B cell (primary cell): Measurements from ENCODE around the gene KRT6C. TPM values are rescaled to one million over a fixed set of nuclear protein-coding genes. Genes with fewer than 3 reads are reported as not detected.

Experiments
- ATAC-seq: fragments of 200-7000 bp; cut with Tn5 transposase; one replicate; pipeline ENCODE4 v1.10.0; 2021; ENCODE audit warnings: low read depth, mild to moderate bottlenecking, moderate number of reproducible peaks, moderate library complexity
- CTCF ChIA-PET: fragments of 350-600 bp; sonication (Branson Sonifier 250); formaldehyde crosslinking; loops from one replicate; lab custom pipeline; 2021; ENCODE audit warnings: antibody characterized with exemption, inconsistent platforms; lab: Charles Lee
- POLR2A ChIA-PET: fragments of 350-600 bp; sonication (Branson Sonifier 250); formaldehyde crosslinking; loops from one replicate; lab custom pipeline; 2021; ENCODE audit warnings: antibody characterized with exemption; lab: Charles Lee
- DNase-seq: peaks from one replicate; pipeline ENCODE4 v3.0.0; 2013
- H2AFZ ChIP-seq: 2 replicates; pipeline ENCODE4 v1.6.1; 2012; ENCODE audit warnings: mild to moderate bottlenecking, low read depth, low read length; ENCODE audit not compliant: insufficient read depth, poor library complexity, severe bottlenecking
- H3K27ac ChIP-seq, 2 donors: 1 replicate in 1 of 2; 2 replicates in 1 of 2; pipeline ENCODE4 v1.5.1; 2012 to 2013; ENCODE audit warnings: low read length in 2 of 2, mild to moderate bottlenecking in 2 of 2, moderate library complexity in 1 of 2
- H3K27me3 ChIP-seq, 4 experiments: fragments of 200-600 bp in 1 of 4; sonication (generic) in 1 of 4; replicated peaks in 1 of 4; 1 replicate in 2 of 4; 2 replicates in 2 of 4; pipeline versions ENCODE4 v1.6.1 to v1.7.0; 2013 to 2016; ENCODE audit warnings: low read length in 3 of 4, mild to moderate bottlenecking in 2 of 4, mixed read lengths in 1 of 4, moderate library complexity in 1 of 4; ENCODE audit not compliant: insufficient read depth in 4 of 4, control insufficient read depth in 3 of 4; ENCODE audit errors: control extremely low read depth in 1 of 4
- H3K36me3 ChIP-seq, 2 experiments: replicated peaks in 1 of 2; 1 replicate in 1 of 2; 2 replicates in 1 of 2; pipeline versions ENCODE4 v1.6.1 to v1.7.1; 2013; ENCODE audit warnings: low read length in 1 of 2; ENCODE audit not compliant: insufficient read depth in 2 of 2, control insufficient read depth in 1 of 2; ENCODE audit errors: control extremely low read depth in 1 of 2, extremely low read depth in 1 of 2
- H3K4me1 ChIP-seq, 2 donors: fragments of 200-600 bp in 1 of 2; sonication (generic) in 1 of 2; 1 replicate in 1 of 2; 2 replicates in 1 of 2; pipeline versions ENCODE4 v1.5.1 to v1.6.1; 2013 to 2017; ENCODE audit warnings: low read length in 2 of 2; ENCODE audit not compliant: control insufficient read depth in 2 of 2, insufficient read depth in 2 of 2
- H3K4me2 ChIP-seq: replicated peaks from 2 replicates; pipeline ENCODE3; 2012; ENCODE audit warnings: mild to moderate bottlenecking, low read depth, low read length; ENCODE audit not compliant: poor library complexity, severe bottlenecking
- H3K4me3 ChIP-seq, 5 experiments: fragments of 200-600 bp in 1 of 5; sonication (generic) in 1 of 5; 1 replicate in 3 of 5; 2 replicates in 2 of 5; pipeline versions ENCODE4 v1.5.1 to v1.7.0; 2011 to 2016; ENCODE audit warnings: low read length in 4 of 5, mild to moderate bottlenecking in 4 of 5, low read depth in 2 of 5, control low read depth in 1 of 5, moderate library complexity in 1 of 5; ENCODE audit not compliant: insufficient read depth in 1 of 5; ENCODE audit errors: control extremely low read depth in 1 of 5, extremely low read depth in 1 of 5
- H3K79me2 ChIP-seq: fragments of 200-600 bp; sonication (generic); one replicate; pipeline ENCODE4 v1.6.0; 2016; ENCODE audit warnings: low read length; ENCODE audit not compliant: control insufficient read depth, insufficient read depth
- H3K9ac ChIP-seq: fragments of 200-600 bp; sonication (generic); 2 replicates; pipeline ENCODE4 v1.6.1; 2017; ENCODE audit warnings: mild to moderate bottlenecking, low read length, moderate library complexity
- H3K9me3 ChIP-seq, 3 donors: one replicate each; pipeline versions ENCODE4 v1.6.1 to v1.7.1; 2013; ENCODE audit warnings: low read length in 2 of 3; ENCODE audit not compliant: control insufficient read depth in 2 of 3, insufficient read depth in 1 of 3; ENCODE audit errors: control extremely low read depth in 1 of 3
- H4K20me1 ChIP-seq: 2 replicates; pipeline ENCODE4 v1.6.0; 2012; ENCODE audit warnings: mild to moderate bottlenecking, low read length; ENCODE audit not compliant: insufficient read depth, control insufficient read depth, poor library complexity, severe bottlenecking
- H3K27ac Mint-ChIP-seq: one replicate; pipeline ENCODE4 v1.8.0; 2021; ENCODE audit warnings: mixed read lengths
- H3K27me3 Mint-ChIP-seq: one replicate; pipeline ENCODE4 v1.8.0; 2021; ENCODE audit warnings: mixed read lengths
- H3K4me1 Mint-ChIP-seq: one replicate; pipeline ENCODE4 v1.8.0; 2021; ENCODE audit warnings: mixed read lengths
- H3K4me3 Mint-ChIP-seq: one replicate; pipeline ENCODE4 v1.8.0; 2021; ENCODE audit warnings: mixed read lengths
- H3K9me3 Mint-ChIP-seq: one replicate; pipeline ENCODE4 v1.8.0; 2022; ENCODE audit warnings: mixed read lengths; ENCODE audit not compliant: insufficient read depth
- EZH2 ChIP-seq: IDR thresholded peaks from 2 replicates; pipeline ENCODE4 v1.6.1; 2012; ENCODE audit warnings: borderline replicate concordance, low read depth, mild to moderate bottlenecking, moderate library complexity, low read length; ENCODE audit not compliant: insufficient read depth, poor library complexity, severe bottlenecking
- WGBS: methylation state at CpG from one replicate; pipeline ENCODE4 v1.1.5; 2013; ENCODE audit warnings: missing lambda C conversion rate; ENCODE audit not compliant: insufficient coverage; 5-methylcytosine and 5-hydroxymethylcytosine counted together
- intact Hi-C: fragments of 100-400 bp; cut with micrococcal nuclease; formaldehyde crosslinking; loops from one replicate; pipeline ENCODE4 v1.10.0; 2022
- polyA plus RNA-seq: library from polyadenylated mRNA; depleted of rRNA; stranded (reverse); fragments of >200 nt; gene quantifications from 2 replicates; pipeline ENCODE4 v1.2.3, GENCODE V29; 2012
- total RNA-seq, 2 donors: library from RNA; stranded (reverse); fragments of 120-200 nt in 1 of 2; gene quantifications; 1 replicate in 1 of 2; 2 replicates in 1 of 2; pipeline versions ENCODE4 v1.2.3 to v1.2.4, GENCODE V29; 2013 to 2022
- TF ChIP-seq, protein P1 (sequence below): fragments of 200-600 bp; IDR thresholded peaks from one replicate; pipeline ENCODE4 v1.8.0; 2022; ENCODE audit warnings: antibody characterized with exemption, mild to moderate bottlenecking

The KRT6C gene
- total and polyA plus RNA-seq, 2 donors (not counting 1 experiment from before 2014, with no cell fraction given), result not detected

DNA sequence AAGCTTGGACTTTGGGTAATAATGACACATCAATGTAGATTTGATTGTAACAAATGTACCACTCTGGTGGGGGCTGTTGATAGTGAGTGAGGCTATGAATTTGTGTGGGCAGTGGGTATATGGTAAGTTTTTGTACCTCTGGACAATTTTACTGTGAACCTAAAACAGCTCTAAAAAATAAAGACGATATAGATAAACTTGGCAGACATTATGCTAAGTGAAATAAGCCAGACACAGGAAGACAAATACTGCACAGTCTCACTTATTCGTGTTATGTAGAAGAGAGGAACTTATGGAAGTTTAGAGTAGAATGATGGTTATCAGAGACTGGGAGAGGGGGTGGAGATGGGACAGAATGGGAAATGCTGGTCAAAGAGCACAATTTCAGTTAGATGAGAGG is 8.7 kb downstream of the KRT6C start:
- Histone ChIP-seq H3K36me3 (no peaks in the 10 kb centered on the region), H3K27ac (no peak overlapping the region), H3K9ac (no peak overlapping the region), H3K4me2 (no peak overlapping the region), H3K27me3 (no peaks in the 10 kb centered on the region), H4K20me1 (no peaks in the 10 kb centered on the region), H3K4me1 (no peaks in the 10 kb centered on the region), H3K9me3 (no peaks in the 10 kb centered on the region), H3K4me3 (no peak overlapping the region), H2AFZ (no peak overlapping the region), H3K79me2 (no peaks in the 10 kb centered on the region)
- DNase-seq (no peak), ATAC-seq (no peak)
- no peak for TF ChIP-seq EZH2
- TF ChIP-seq, protein P1, sequence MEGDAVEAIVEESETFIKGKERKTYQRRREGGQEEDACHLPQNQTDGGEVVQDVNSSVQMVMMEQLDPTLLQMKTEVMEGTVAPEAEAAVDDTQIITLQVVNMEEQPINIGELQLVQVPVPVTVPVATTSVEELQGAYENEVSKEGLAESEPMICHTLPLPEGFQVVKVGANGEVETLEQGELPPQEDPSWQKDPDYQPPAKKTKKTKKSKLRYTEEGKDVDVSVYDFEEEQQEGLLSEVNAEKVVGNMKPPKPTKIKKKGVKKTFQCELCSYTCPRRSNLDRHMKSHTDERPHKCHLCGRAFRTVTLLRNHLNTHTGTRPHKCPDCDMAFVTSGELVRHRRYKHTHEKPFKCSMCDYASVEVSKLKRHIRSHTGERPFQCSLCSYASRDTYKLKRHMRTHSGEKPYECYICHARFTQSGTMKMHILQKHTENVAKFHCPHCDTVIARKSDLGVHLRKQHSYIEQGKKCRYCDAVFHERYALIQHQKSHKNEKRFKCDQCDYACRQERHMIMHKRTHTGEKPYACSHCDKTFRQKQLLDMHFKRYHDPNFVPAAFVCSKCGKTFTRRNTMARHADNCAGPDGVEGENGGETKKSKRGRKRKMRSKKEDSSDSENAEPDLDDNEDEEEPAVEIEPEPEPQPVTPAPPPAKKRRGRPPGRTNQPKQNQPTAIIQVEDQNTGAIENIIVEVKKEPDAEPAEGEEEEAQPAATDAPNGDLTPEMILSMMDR, result no peak
- intact Hi-C loops, result no loop called here
- CTCF ChIA-PET, result no interaction called here
- H3K4me3 Mint-ChIP-seq, result no peak overlapping the region
- peaks cover 36% of the 10 kb centered on the region for H3K27me3 Mint-ChIP-seq
- no peaks in the 10 kb centered on the region for H3K4me1 Mint-ChIP-seq
- 20% methylated on average over 1 of the region's 2 CpGs for WGBS
- POLR2A ChIA-PET, result no interaction called here
- no peak overlapping the region for H3K27ac Mint-ChIP-seq
- H3K9me3 Mint-ChIP-seq, result no peaks in the 10 kb centered on the region

DNA sequence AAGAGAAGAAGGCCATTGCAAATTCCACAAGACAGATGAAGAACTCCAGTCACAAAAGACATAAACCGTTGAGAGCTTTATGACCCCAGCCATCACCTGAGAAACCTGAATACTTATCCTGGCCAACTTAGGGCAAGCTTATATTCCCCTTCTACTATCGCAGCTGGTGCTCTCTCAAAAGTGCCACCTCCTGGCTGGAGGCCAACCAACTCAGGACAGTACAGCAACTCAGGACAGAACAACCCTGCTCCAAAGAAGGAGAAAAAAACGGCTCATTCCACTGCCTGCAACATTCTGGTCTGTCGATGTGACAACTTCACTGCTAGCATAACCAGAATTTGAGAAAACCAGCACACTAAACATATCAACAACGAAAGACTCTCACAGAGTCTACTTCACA is 11.9 kb downstream of the KRT6C start:
- intact Hi-C loops, result no loop called here
- no peak overlapping the region for H3K9ac ChIP-seq
- CTCF ChIA-PET, result no interaction called here

More for the DNA sequence above, 11.9 kb downstream of the KRT6C start:
- 77% methylated on average over 4 of the region's 5 CpGs for WGBS
- no peaks in the 10 kb centered on the region for H3K4me1 Mint-ChIP-seq
- Histone ChIP-seq H3K4me1 (no peaks in the 10 kb centered on the region), H3K27ac (no peak overlapping the region), H4K20me1 (no peaks in the 10 kb centered on the region), H3K79me2 (no peaks in the 10 kb centered on the region), H2AFZ (no peak overlapping the region), H3K27me3 (no peaks in the 10 kb centered on the region), H3K9me3 (no peaks in the 10 kb centered on the region), H3K4me2 (no peak overlapping the region), H3K4me3 (no peak overlapping the region), H3K36me3 (no peaks in the 10 kb centered on the region)
- no peak overlapping the region for H3K4me3 Mint-ChIP-seq
- H3K27ac Mint-ChIP-seq, result no peak overlapping the region
- no peak for ATAC-seq
- H3K9me3 Mint-ChIP-seq, result no peaks in the 10 kb centered on the region
- POLR2A ChIA-PET, result no interaction called here
- DNase-seq, result no peak
- no peak for TF ChIP-seq EZH2
- TF ChIP-seq, protein P1, result no peak
- H3K27me3 Mint-ChIP-seq, result peaks cover 31% of the 10 kb centered on the region
